GM23338 (cell line): Measurements from ENCODE around the gene PM20D1. TPM values are rescaled to one million over a fixed set of nuclear protein-coding genes. Genes with fewer than 3 reads are reported as not detected.

Source experiments
- ATAC-seq: fragments of 200-7000 bp; cut with Tn5 transposase; 3 replicates; pipeline ENCODE4 v1.9.1; 2020
- DNase-seq: peaks from one replicate; pipeline ENCODE4 v3.0.0-alpha.2; 2015; ENCODE audit warnings: low spot score
- H2AFZ ChIP-seq: fragments of 200-600 bp; sonication (generic); 2 replicates; pipeline ENCODE4 v1.8.0; 2016; ENCODE audit warnings: antibody characterized with exemption, mild to moderate bottlenecking, moderate library complexity
- H3F3A ChIP-seq: fragments of 200-600 bp; sonication (generic); replicated peaks from 2 replicates; pipeline ENCODE4 v1.8.0; 2017; ENCODE audit warnings: antibody characterized with exemption, mixed run types, low read depth
- H3K27ac ChIP-seq: fragments of 200-600 bp; sonication (generic); 2 replicates; pipeline ENCODE4 v1.6.1; 2016; ENCODE audit warnings: low read depth
- H3K27me3 ChIP-seq: fragments of 200-600 bp; sonication (generic); 2 replicates; pipeline ENCODE4 v1.8.0; 2016; ENCODE audit warnings: mild to moderate bottlenecking, mixed run types, moderate library complexity; ENCODE audit not compliant: insufficient read depth
- H3K36me3 ChIP-seq: fragments of 200-600 bp; sonication (generic); 2 replicates; pipeline ENCODE4 v1.8.0; 2016; ENCODE audit warnings: mild to moderate bottlenecking; ENCODE audit not compliant: insufficient read depth
- H3K4me1 ChIP-seq: fragments of 200-600 bp; sonication (generic); 2 replicates; pipeline ENCODE4 v1.8.0; 2016; ENCODE audit warnings: mild to moderate bottlenecking, moderate library complexity; ENCODE audit not compliant: insufficient read depth
- H3K4me2 ChIP-seq: fragments of 200-600 bp; sonication (generic); 2 replicates; pipeline ENCODE4 v1.7.1; 2017; ENCODE audit warnings: mixed run types
- H3K4me3 ChIP-seq: fragments of 200-600 bp; sonication (generic); 2 replicates; pipeline ENCODE4 v1.6.1; 2016; ENCODE audit warnings: mixed run types
- H3K79me2 ChIP-seq: fragments of 200-600 bp; sonication (generic); replicated peaks from 2 replicates; pipeline ENCODE4 v1.8.0; 2017; ENCODE audit warnings: mild to moderate bottlenecking; ENCODE audit not compliant: insufficient read depth
- H3K9me2 ChIP-seq: fragments of 200-600 bp; sonication (generic); 2 replicates; pipeline ENCODE4 v1.8.0; 2017; ENCODE audit not compliant: insufficient read depth
- H4K20me1 ChIP-seq: fragments of 200-600 bp; sonication (generic); replicated peaks from 2 replicates; pipeline ENCODE4 v1.8.0; 2017; ENCODE audit warnings: mild to moderate bottlenecking; ENCODE audit not compliant: insufficient read depth
- H3K27ac Mint-ChIP-seq: 2 replicates; pipeline ENCODE4 v1.8.0; 2020; ENCODE audit warnings: inconsistent platforms, mild to moderate bottlenecking, moderate library complexity, mixed read lengths
- H3K27me3 Mint-ChIP-seq: 3 replicates; pipeline ENCODE4 v1.8.0; 2022; ENCODE audit warnings: low read depth, mild to moderate bottlenecking, moderate library complexity, mixed read lengths, inconsistent platforms; ENCODE audit not compliant: insufficient read depth, poor library complexity
- H3K36me3 Mint-ChIP-seq: 3 replicates; pipeline ENCODE4 v1.8.0; 2021; ENCODE audit warnings: low read depth, mild to moderate bottlenecking, inconsistent platforms, moderate library complexity, mixed read lengths
- H3K4me1 Mint-ChIP-seq: 3 replicates; pipeline ENCODE4 v1.8.0; 2020; ENCODE audit warnings: mild to moderate bottlenecking, inconsistent platforms, mixed read lengths
- H3K4me3 Mint-ChIP-seq: 3 replicates; pipeline ENCODE4 v1.8.0; 2021; ENCODE audit warnings: moderate library complexity, mild to moderate bottlenecking, inconsistent platforms, mixed read lengths
- H3K9me3 Mint-ChIP-seq: 3 replicates; pipeline ENCODE4 v1.8.0; 2020; ENCODE audit warnings: moderate library complexity, mild to moderate bottlenecking, inconsistent platforms, mixed read lengths
- CTCF ChIP-seq, 2 experiments: fragments of 200-600 bp in 1 of 2; sonication (generic) in 1 of 2; conservative IDR thresholded peaks; 2 replicates each; pipeline versions ENCODE4 v1.5.1 to v1.6.1; 2016 to 2017; ENCODE audit warnings: antibody characterized with exemption in 2 of 2, low read depth in 2 of 2, mild to moderate bottlenecking in 2 of 2, moderate library complexity in 1 of 2
- EZH2 ChIP-seq: fragments of 200-600 bp; sonication (generic); IDR thresholded peaks from one replicate; pipeline ENCODE4 v1.8.0; 2017; ENCODE audit warnings: antibody characterized with exemption, mild to moderate bottlenecking, low read depth; ENCODE audit not compliant: unreplicated experiment
- EZH2phosphoT487 ChIP-seq: fragments of 200-600 bp; sonication (generic); IDR thresholded peaks from one replicate; pipeline ENCODE4 v1.8.1; 2018; ENCODE audit warnings: antibody characterized with exemption; ENCODE audit not compliant: unreplicated experiment
- JUNB ChIP-seq: IDR thresholded peaks from one replicate; pipeline ENCODE4 v1.6.1; 2016; ENCODE audit warnings: antibody characterized with exemption; ENCODE audit not compliant: unreplicated experiment
- NANOG ChIP-seq: IDR thresholded peaks from 2 replicates; pipeline ENCODE4 v1.6.1; 2016; ENCODE audit warnings: antibody characterized with exemption, borderline replicate concordance
- POLR2AphosphoS5 ChIP-seq: IDR thresholded peaks from 2 replicates; pipeline ENCODE4 v1.6.1; 2016; ENCODE audit warnings: antibody characterized with exemption, low read depth
- REST ChIP-seq: IDR thresholded peaks from one replicate; pipeline ENCODE4 v1.6.1; 2018; ENCODE audit warnings: antibody characterized with exemption; ENCODE audit not compliant: unreplicated experiment
- STAT1 ChIP-seq: IDR thresholded peaks from one replicate; pipeline ENCODE4 v1.6.1; 2016; ENCODE audit warnings: antibody characterized with exemption; ENCODE audit not compliant: unreplicated experiment
- ZNF114 ChIP-seq: fragments of 250-450 bp; sonication (Bioruptor Pico); IDR thresholded peaks from 2 replicates; pipeline ENCODE4 v1.5.0; 2020; ENCODE audit warnings: mild to moderate bottlenecking, moderate library complexity
- ZNF331 ChIP-seq: fragments of 250-450 bp; sonication (Bioruptor Pico); IDR thresholded peaks from 2 replicates; pipeline ENCODE4 v1.5.0; 2020; ENCODE audit warnings: low read depth, mild to moderate bottlenecking, moderate library complexity
- polyA plus RNA-seq: library from polyadenylated mRNA; unstranded; fragments of >200 nt; fragmentation: Nextera tagmentation; extraction: Ambion mirVana; gene quantifications from 2 replicates; pipeline ENCODE4 v1.2.1, GENCODE V29; 2016
- total RNA-seq: library from RNA; depleted of rRNA; stranded (reverse); fragments of >200 nt; shearing (Covaris generic); gene quantifications from 2 replicates; pipeline ENCODE4 v1.2.3, GENCODE V29; 2014

Gene PM20D1
- total and polyA plus RNA-seq, 2 experiments from 2014 or later = 0.10 TPM; not detected in 1

- Mint-ChIP-seq H3K9me3 (no peaks in the 10 kb centered on the region), H3K4me3 (no peak overlapping the region), H3K4me1 (peaks cover 6% of the 10 kb centered on the region; the same call in 2 of the 3 replicates), H3K36me3 (no peaks in the 10 kb centered on the region), H3K27ac (no peak overlapping the region), H3K27me3 (no peaks in the 10 kb centered on the region)
- no peaks in the 10 kb centered on the region for H3K4me1 ChIP-seq
- no peaks in the 10 kb centered on the region for H4K20me1 ChIP-seq
- H3K79me2 ChIP-seq = no peaks in the 10 kb centered on the region
- no peaks in the 10 kb centered on the region for H3K27me3 ChIP-seq
- TF ChIP-seq NANOG (no peak), ZNF331 (CRISPR knock-in tag) (no peak), STAT1 (no peak), EZH2 (no peak)
- H3K4me2 ChIP-seq = no peak overlapping the region
- no peaks in the 10 kb centered on the region for H3K36me3 ChIP-seq
- DNase-seq (no peak), ATAC-seq (no peak)
- no peak overlapping the region for H3K27ac ChIP-seq
- peaks cover 4% of the 10 kb centered on the region; the same call in 1 of the 2 replicates for H3K9me2 ChIP-seq
- no peak overlapping the region for H2AFZ ChIP-seq
- no peak overlapping the region for H3K4me3 ChIP-seq
- no peaks in the 10 kb centered on the region for H3F3A ChIP-seq
These were observed 12.5 kb downstream of the PM20D1 start for GRCh38 chr1:205837382-205837970.

DNA sequence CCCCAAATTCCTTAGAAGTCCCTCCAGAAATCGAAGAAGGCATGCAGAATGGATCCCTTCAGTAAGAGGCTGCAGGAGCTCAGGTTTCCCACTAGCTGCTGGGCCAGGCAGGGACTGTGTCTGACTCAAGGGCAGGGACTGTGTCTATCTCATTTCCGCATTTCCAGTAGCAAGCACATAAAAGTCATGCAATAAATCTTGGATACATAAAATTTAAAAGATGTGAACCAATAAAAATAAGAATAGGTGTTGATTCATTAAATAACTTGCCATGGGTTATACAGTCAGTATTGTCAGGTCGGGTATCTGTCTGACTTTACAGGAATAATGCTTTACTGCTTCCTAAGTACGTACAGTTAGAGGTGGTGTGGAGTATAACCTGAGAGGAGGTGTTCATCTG, 15.2 kb downstream of the PM20D1 start:
- no peak overlapping the region for H3K4me3 Mint-ChIP-seq

GRCh38 chr1:205832326-205832751, 17.6 kb downstream of the PM20D1 start:
- no peaks in the 10 kb centered on the region for H3K4me1 ChIP-seq
- peaks cover 4% of the 10 kb centered on the region for H3K27me3 Mint-ChIP-seq
- DNase-seq = no peak
- no peak overlapping the region for H2AFZ ChIP-seq
- no peak overlapping the region for H3K4me2 ChIP-seq
- H3K27ac ChIP-seq = no peak overlapping the region
- no peak overlapping the region for H3K4me3 Mint-ChIP-seq
- no peak overlapping the region for H3K27ac Mint-ChIP-seq
- 0 out of 2 replicates have a peak, but pooled peaks cover 7% of the 10 kb centered on the region for H3K9me2 ChIP-seq
- no peaks in the 10 kb centered on the region for H3K36me3 Mint-ChIP-seq
- no peak for ATAC-seq
- H3K4me3 ChIP-seq = no peak overlapping the region
- peaks cover 7% of the 10 kb centered on the region for H3K4me1 Mint-ChIP-seq
- no peaks in the 10 kb centered on the region for H3K27me3 ChIP-seq
- no peaks in the 10 kb centered on the region for H3F3A ChIP-seq
- no peaks in the 10 kb centered on the region for H3K79me2 ChIP-seq
- no peaks in the 10 kb centered on the region for H3K36me3 ChIP-seq
- H4K20me1 ChIP-seq = no peaks in the 10 kb centered on the region
- no peaks in the 10 kb centered on the region for H3K9me3 Mint-ChIP-seq
- no peak for TF ChIP-seq ZNF114 (CRISPR knock-in tag)
- TF ChIP-seq JUNB = no peak
- no peak for TF ChIP-seq POLR2AphosphoS5
- TF ChIP-seq EZH2 = no peak
- no peak for TF ChIP-seq REST
- no peak for TF ChIP-seq STAT1
- no peak for TF ChIP-seq EZH2phosphoT487
- no peak for TF ChIP-seq ZNF331 (CRISPR knock-in tag)
- no peak for TF ChIP-seq CTCF (conservative IDR thresholded peaks at IDR 0.05; ENCODE audit: low read depth in 2 of 2)

More for the DNA sequence above, 15.2 kb downstream of the PM20D1 start:
- no peak for TF ChIP-seq STAT1
- no peak for TF ChIP-seq EZH2
- TF ChIP-seq ZNF114 (CRISPR knock-in tag) = no peak
- TF ChIP-seq JUNB = no peak
- no peak for TF ChIP-seq ZNF331 (CRISPR knock-in tag)
- Mint-ChIP-seq H3K4me1 (no peaks in the 10 kb centered on the region; the same call in 1 of the 3 replicates), H3K36me3 (no peaks in the 10 kb centered on the region), H3K27ac (no peak overlapping the region), H3K9me3 (no peaks in the 10 kb centered on the region), H3K27me3 (peaks cover 4% of the 10 kb centered on the region)
- no peaks in the 10 kb centered on the region for H4K20me1 ChIP-seq
- DNase-seq (no peak), ATAC-seq (no peak)
- no peak overlapping the region for H3K4me3 ChIP-seq
- H3F3A ChIP-seq = no peaks in the 10 kb centered on the region
- no peaks in the 10 kb centered on the region for H3K4me1 ChIP-seq
- no peaks in the 10 kb centered on the region for H3K36me3 ChIP-seq
- H3K9me2 ChIP-seq = 0 out of 2 replicates have a peak, but pooled peaks cover 7% of the 10 kb centered on the region
- H3K79me2 ChIP-seq = no peaks in the 10 kb centered on the region
- no peak overlapping the region for H3K4me2 ChIP-seq
- H3K27ac ChIP-seq = no peak overlapping the region
- no peaks in the 10 kb centered on the region for H3K27me3 ChIP-seq
- no peak overlapping the region for H2AFZ ChIP-seq
